ENCODE results near the gene IL4. TPM values are rescaled to one million over a fixed set of nuclear protein-coding genes. Genes with fewer than 3 reads are reported as not detected.

IL4 gene
- total RNA-seq, 1 donor from 2014 or later, result not detected

DNA sequence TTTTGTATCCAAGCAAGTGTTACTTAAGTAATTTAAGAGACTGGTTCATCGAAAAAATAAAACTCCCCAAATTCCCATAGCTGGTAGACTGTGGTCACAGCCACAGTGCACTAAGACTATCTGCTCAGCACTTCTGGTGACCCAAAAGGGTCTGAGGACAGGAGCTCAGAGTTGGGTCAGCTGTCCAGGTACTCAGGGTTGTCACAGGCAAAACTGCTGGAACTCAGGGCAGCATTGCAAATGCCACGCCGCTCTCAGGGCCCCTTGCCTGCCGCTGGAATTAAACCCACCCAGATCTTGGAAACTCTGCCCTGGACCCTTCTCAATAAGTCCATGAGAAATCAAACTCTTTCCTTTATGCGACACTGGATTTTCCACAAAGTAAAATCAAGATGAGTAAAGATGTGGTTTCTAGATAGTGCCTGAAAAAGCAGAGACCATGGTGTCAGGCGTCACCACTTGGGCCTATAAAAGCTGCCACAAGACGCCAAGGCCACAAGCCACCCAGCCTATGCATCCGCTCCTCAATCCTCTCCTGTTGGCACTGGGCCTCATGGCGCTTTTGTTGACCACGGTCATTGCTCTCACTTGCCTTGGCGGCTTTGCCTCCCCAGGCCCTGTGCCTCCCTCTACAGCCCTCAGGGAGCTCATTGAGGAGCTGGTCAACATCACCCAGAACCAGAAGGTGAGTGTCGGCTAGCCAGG, 16.0 kb upstream of the IL4 start, which contains the start of gene IL13:
Gene IL13, plus strand, starts transcription at position 498 of the 705 bp plus-strand sequence. Its CDS starts 14 bp downstream, at position 512.
- no peak for DNase-seq (ENCODE audit: extremely low read depth, low read depth, low spot score)

DNA sequence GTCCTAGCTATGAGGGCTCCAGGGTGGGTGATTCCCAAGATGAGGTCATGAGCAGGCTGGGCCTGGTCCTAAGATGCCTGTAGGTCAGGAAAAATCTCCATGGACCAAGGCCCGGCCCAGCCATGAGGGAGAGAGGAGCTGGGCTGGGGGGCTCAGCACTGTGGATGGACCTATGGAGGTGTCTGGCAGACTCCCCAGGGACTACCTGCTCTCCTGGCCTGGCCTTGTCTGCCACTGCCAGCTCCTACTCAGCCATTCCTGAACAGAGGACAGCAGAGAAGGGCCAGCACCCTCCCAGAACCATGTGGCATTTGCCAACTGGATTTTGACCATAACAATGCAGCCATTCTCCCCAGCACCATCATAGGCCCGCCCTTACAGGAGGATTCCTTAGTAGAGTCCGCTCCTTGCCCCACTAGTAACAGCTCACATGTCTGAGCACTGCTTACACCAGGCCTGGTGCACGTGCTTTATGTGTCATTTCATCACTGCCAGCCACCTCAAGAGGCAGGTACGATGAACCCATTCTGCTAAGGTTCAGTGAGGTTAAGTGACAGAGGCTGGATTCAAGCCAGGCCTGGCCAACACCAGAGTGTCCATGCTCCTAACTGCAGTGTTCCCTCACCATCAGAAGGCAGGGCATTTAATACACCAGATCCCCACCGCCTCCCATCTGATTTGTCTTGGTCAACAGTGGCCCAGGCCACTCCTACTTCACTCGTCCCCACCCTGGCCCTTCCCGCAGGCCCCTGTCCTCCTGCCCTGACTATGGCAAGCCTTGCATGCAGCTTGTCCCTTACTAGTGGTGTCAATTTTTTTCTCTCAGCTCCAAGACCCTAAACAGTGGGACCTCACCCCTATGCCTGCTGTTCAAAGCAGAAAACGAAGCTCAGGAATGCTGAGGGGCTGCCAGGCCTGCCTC, 15.1 kb upstream of the IL4 start:
- DNase-seq (ENCODE audit: extremely low read depth, low read depth, low spot score), result no peak

DNA sequence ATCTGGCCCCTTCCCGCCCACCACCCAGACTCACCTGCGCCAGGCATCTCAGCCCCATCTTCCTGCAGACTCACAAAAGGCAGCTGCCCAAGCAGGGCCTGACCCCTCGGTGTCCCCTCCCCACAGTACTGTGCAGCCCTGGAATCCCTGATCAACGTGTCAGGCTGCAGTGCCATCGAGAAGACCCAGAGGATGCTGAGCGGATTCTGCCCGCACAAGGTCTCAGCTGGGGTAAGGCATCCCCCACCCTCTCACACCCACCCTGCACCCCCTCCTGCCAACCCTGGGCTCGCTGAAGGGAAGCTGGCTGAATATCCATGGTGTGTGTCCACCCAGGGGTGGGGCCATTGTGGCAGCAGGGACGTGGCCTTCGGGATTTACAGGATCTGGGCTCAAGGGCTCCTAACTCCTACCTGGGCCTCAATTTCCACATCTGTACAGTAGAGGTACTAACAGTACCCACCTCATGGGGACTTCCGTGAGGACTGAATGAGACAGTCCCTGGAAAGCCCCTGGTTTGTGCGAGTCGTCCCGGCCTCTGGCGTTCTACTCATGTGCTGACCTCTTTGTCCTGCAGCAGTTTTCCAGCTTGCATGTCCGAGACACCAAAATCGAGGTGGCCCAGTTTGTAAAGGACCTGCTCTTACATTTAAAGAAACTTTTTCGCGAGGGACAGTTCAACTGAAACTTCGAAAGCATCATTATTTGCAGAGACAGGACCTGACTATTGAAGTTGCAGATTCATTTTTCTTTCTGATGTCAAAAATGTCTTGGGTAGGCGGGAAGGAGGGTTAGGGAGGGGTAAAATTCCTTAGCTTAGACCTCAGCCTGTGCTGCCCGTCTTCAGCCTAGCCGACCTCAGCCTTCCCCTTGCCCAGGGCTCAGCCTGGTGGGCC, 13.9 kb upstream of the IL4 start:
- no peak for DNase-seq (ENCODE audit: extremely low read depth, low read depth, low spot score)

DNA sequence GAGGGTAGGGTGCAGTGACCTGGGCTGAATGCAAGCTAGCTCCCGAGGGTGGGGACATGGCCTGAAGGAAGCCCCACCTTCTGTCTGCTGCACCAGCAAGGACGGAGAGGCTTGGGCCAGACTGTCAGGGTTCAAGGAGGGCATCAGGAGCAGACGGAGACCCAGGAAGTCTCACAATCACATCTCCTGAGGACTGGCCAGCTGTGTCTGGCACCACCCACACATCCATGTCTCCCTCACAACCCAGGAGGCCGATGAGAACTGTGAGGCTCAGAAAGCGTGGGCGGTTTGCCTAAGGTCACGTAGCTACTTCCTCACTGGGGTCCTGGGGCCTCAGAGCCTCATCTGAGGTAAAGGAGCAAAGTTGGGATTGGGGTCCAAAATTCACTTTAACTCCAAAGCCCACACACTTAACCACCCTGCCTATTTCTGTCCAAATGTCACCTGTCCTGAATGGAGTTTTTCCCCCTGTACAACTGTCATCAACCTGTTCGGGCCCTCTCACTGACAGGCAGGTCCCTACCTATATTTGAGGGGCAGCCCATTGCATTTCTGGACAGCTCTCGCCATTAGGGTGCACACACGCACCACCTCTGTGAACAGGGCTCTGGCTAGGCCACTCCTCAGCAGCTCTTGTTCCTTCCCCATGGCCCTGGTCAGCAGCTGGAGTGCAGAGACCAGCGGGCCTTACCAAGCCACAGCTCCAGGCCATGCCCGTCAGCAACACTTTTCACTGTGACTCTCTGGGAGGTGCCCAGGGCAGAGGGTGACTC, 12.4 kb upstream of the IL4 start:
- DNase-seq (ENCODE audit: extremely low read depth, low read depth, low spot score), result no peak

DNA sequence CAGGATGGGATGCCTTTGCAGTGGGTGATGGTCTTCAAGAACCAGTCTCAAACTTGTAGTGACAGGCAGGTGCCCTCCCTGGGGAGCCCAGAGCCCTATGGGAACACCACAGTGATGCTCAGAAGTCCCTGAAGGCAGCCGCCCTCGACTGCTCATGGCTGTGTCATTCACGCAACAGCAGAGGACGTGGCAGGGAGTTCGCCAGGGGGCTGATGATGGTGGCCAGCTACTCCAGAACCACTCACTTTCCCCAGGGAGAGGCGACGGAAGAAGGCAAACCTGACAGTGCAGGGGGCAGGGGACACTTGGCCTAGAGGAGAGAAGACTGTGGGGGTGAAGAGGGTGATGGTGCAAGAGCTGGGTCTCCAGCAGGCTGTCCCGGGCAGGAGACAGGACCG, 11.8 kb upstream of the IL4 start:
- no peak for DNase-seq (ENCODE audit: extremely low read depth, low read depth, low spot score)

DNA sequence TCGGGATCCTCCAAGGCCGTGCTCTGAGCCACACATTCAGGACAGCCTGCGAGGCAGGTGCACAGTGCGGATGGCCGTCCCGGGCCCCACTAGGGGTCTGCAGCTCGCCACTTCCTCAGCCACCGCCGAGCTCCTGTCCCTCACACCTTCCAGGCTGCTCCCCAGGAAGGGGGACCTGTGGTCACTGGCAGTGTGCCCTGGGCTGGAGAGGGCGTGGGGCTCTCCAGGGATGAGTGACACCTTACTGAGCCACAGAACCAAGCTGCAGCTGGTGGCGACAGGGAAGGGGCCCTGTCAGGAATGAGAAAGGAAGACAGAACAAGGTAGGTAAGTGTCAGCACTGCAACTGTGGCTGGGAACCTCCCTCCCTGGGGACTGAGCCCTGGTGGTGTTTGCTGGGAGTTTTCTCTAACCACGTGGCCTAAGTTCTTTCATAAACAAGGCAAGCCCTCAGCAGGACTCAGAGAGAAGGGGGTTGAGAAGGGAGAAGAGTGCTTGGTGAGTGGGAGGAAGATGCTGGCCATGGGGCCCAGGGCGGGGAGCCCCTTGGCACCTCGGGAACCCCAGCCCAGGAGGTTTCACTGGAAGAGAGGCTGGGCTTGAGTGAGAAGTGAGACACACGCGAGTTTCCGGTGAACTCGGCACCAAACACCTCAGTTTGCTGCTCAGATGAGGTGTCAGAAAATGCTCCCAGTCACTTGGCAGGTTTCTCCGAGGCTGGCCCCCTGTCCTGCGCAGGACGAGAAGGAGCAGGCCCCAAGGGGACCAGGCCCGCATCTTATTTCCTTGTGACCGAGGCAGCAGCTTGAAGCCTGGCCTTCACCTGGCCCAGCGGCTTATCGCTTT, 10.6 kb upstream of the IL4 start:
- DNase-seq (ENCODE audit: extremely low read depth, low read depth, low spot score), result no peak

DNA sequence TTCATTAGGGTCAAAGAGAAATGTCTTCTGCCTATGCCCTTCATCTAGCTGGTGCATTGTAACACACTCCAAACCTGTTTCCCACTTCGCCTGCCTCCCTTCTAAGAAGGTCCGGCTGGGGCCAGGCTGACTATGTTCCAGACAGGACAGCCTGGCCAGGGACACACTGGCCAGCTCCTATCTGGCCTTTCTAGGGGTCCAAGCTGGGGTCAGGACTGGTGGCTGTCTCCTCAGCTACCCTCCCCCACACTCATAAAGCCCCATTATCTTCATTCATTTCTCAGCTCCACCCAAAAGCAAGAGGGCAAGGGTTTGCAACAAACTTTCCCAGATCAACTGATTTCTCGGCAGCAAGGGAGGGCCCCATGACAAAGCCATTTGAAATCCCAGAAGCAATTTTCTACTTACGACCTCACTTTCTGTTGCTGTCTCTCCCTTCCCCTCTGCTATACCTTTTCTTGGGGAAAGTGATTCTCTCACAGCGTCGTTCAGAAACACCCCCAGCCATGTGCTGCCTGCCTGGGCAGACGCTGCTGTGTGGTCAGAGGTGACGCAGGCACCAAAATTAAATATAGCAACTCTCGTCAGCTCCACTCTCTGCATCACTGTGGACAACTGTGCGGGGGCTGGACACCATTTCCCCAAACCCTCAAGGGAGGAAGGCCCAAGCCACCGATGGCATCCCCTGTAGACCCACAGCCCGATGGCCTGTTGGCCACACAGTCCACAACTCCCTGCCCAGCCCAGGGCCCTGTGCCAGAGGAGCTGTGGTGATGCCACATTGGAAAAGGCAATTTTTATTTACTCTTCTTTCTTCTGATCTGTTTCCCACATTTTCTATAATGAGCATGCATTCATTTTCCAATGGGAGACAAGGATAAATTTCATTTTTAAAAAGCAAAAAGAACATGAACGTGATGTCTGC, 9.8 kb upstream of the IL4 start:
- no peak for DNase-seq (ENCODE audit: extremely low read depth, low read depth, low spot score)

DNA sequence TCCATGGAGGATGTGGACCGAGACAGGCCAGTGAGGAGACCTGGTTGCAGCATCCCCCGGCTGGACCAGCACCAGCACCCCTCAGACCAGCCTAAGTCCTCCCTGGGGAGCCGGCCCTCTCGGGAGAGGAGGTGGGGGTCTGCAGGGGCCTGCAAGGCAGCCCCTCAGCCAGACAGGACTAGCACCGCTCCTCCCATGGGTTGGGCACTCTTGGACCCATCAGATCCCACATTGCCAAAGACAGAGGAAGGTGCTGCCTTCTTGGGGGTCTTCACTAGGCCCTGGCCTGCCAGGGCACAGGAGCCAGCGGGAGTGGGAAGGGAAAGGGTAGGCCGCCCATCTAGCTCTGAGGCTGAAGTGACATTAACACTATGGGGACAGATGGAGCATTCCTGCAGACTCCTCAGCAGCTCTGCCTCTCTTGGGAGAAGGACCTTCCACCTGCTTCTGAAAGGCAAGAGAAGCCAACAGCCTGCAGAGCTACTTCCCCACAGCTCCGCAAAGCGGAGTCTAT, 9.0 kb upstream of the IL4 start:
- DNase-seq (ENCODE audit: extremely low read depth, low read depth, low spot score), result no peak

DNA sequence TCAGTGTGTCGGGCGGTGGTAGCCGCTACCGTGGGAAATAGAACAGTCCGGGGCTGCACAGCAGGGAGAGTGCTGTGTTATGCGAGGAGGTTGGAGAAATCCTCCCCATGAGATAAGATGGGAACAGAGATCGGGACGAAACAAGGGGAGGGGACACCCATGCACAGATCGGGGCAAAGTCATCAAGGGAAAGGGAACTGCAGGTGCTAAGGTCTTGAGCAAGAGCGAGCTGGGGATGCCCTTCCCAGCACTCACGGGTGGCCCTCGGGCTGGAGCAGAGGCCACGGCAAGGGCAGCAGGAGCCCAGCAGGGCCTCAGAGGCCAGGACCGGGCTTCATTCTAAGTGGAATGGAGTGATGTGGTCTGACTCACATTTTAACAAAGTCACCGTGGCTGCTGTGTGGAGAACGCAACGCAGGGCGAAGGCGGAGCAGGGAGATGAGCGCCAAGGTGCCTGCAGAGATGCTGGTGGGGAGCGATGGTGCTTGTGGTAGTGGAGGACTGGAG, 8.2 kb upstream of the IL4 start:
- no peak for DNase-seq (ENCODE audit: extremely low read depth, low read depth, low spot score)

DNA sequence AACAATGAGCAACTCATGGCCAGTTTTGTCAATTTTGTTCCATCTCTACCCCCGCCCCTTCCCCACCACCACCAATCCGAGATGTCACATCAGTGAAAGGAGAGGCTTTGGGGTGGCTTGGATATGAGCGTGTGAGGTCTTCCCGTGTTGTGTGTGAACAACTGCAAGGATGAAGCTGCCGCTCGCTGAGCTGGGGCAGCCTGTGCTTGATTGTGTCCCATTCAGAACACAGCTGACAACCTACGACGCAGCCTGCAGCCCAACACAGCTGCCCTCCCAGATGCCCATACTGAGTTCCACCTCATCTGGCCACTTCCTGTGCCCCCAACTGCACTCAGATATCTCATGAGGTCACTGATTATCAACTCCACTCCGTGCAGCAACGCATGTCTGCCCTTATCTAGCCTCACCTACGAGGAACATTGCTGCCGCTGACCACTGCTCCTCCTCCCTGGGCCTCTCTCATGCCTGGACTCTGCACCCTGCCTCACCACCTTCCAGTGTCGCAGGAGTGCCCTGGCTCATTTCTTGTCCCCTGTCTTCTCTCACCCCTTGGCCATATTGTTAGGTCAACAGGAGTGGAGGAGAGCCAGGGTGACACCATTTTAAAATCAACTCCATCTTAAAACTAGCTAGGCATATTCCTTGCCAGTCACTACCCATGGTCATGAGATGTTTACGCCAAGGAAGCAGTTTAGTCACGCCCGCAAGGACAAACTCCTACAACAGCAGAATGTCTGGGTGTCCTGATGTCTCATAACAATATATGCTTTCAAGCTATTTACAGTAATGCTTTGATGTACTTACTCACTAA, 7.3 kb upstream of the IL4 start:
- no peak for DNase-seq (ENCODE audit: extremely low read depth, low read depth, low spot score)

DNA sequence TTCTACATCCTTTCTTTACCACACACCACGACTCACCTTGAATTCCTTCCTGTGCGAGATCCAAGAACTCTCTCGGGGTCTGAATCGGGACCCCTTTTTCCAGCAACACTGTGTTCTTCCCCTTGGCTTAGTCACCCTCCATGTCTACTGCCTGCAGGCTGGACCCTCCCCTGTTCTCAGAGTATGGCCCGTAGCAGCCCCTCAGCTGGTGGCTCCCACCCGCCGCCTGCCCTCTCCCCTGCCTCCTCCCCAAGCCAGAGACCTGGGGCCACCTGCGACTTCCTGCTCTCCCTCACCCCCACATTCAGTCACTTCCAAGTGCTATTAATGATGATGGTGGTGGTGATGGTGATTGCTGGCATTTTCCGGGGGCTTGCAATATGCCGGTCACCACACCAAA, 6.5 kb upstream of the IL4 start:
- no peak for DNase-seq (ENCODE audit: extremely low read depth, low read depth, low spot score)

DNA sequence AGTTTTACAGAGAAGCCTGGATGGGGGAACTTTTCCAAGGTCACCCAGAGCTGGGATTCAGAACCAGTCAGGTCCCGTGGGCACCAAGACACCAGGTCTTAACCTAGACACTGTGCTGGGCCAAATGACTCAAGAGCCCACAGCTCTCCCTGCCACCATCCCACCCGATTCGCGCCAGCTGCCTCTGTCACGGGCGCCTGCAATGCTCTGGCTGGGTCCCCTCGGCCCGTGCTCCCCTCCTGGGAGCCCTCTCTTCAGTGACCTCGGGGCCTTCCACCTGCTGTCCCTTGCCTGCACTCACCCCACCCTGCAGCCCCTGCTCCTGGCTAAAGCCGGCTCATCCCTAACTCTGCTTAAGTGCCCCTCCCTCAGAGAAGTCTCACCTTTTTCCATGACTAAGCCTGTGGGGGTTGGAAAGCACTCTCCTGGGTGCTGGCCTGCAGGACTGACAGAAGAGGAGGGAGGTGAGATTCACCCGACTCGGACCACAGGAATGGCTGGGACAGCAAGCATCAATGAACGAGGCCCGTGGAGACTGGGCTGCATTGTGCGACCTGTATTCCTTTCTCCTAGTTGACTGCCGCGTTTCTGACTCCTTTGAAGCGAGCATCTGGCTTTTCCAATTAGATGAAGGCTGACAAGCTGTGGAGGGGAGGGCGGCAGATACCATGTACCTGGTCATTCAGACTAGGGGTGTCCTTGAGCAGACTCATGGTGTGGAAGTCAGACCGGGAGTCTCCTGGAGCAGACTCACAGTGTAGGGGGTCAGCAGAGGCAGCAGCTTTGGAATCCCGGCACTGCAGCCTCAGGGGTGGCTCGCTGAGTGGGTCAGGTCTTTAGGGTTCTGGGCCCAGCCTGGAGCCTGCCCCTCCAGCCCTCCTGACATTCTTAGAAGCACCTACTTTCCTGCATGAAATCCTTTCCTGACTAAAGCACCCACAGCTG, 5.8 kb upstream of the IL4 start:
- no peak for DNase-seq (ENCODE audit: extremely low read depth, low read depth, low spot score)

DNA sequence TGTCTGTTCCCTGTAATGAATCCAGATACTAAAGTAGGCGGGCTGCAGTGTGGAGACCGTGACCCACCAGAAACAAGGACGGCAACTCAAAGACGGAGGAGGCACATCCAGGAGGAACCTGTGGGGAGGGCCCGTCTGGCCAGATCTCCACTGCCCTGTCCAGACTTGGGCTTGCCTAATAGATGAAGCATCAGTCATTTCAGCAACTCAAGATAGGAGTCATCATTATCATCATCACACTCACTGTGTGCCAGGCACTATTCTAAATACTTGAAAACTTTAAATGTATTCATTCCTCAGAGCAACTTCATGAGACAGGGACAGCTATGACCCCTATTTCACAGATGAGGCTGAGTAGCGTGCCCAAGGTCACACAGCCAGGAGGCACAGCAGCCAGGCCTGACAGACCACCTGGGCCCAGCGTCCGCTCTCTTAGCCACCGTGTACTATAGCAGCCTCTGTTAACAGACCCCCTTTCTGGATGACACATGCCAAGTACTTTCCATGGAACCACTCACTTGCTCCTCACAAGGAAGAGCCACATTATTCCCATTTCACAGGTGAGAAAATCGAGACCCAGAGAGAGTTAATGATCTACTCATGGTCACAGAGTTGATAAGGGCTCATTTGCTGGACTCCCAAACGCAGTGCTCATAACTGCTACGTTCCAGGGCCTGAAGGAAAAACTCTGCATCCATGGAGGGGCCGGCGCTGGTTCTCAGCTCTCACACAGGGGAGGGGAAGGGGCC, 4.9 kb upstream of the IL4 start:
- no peak for DNase-seq (ENCODE audit: extremely low read depth, low read depth, low spot score)

DNA sequence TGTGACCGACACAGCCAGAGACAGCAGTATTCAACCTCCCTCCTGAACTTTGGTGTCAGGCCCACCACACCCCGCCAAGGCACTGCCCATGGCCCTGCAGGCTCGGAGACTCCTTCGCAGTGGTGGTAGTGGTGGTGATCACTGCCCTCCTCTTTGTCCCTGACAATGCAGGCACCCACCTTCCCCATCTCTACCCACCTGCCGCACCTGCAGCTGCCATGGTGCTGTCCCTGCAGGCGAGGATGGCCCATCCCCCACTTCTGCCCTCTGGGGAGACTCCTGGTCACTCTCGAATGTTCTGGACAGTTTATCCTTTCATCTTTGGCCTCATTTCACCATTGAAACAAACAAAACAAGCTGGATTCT, 4.4 kb upstream of the IL4 start:
- no peak for DNase-seq (ENCODE audit: extremely low read depth, low read depth, low spot score)
